Measurements from ENCODE around the gene WFS1. TPM values are rescaled to one million over a fixed set of nuclear protein-coding genes. Genes with fewer than 3 reads are reported as not detected.

Gene WFS1
- total and polyA plus RNA-seq, 2 of the 8 experiments (the other 6 are each of a cell fraction or from before 2014, with no cell fraction given): 29.1 to 43.1 TPM

- POLR2A ChIA-PET (ENCODE audit: partially characterized antibody): no interaction called here
- 90% methylated on average over 5 of the region's 5 CpGs; no CpG with 5 or more reads in 1 of the 2 experiments for WGBS, 2 experiments (ENCODE audit: extremely low coverage in 1 of 2, insufficient coverage in 1 of 2, insufficient read length in 1 of 2, insufficient replicate concordance in 2 of 2, low coverage in 1 of 2, low lambda C conversion rate in 2 of 2, missing lambda C conversion rate in 1 of 2)
- no peak for FAIRE-seq
Measured at GRCh38 chr4:6288342-6288741, 18.7 kb downstream of the WFS1 start.

More at GRCh38 chr4:6288342-6288741, 18.7 kb downstream of the WFS1 start:
- Histone ChIP-seq H2BK15ac (ENCODE audit: low read length) (no peak overlapping the region), H3K9me3 (ENCODE audit: insufficient read depth in 2 of 2, low read depth in 1 of 2, low read length in 1 of 2) (no peaks in the 10 kb centered on the region), H3K79me2 (ENCODE audit: control insufficient read depth in 1 of 2, insufficient read depth in 2 of 2, low read length in 2 of 2) (no peaks in the 10 kb centered on the region), H2AK5ac (ENCODE audit: low read depth, low read length) (no peak overlapping the region), H3K27me3 (replicated peaks in 1 of 4; ENCODE audit: control insufficient read depth in 3 of 4, extremely low read depth in 1 of 4, insufficient read depth in 3 of 4, low read length in 3 of 4) (no peaks in the 10 kb centered on the region), H3K79me1 (ENCODE audit: low read depth, low read length) (no peaks in the 10 kb centered on the region), H3K36me3 (ENCODE audit: control insufficient read depth in 2 of 4, insufficient read depth in 4 of 4, low read length in 3 of 4) (peaks cover 0 to 5% (median 4%) of the 10 kb centered on the region in 4 experiments; a peak in 2 of 8 replicates), H3K56ac (replicated peaks; ENCODE audit: insufficient read length, low read depth, low read length) (no peak overlapping the region), H2AFZ (ENCODE audit: low read length) (no peak overlapping the region), H4K8ac (ENCODE audit: extremely low read depth, insufficient read depth, low read length) (no peak overlapping the region), H3K18ac (ENCODE audit: extremely low read depth, low read length) (no peak overlapping the region), H4K5ac (ENCODE audit: insufficient read length, low read depth, low read length) (no peak overlapping the region), H3K14ac (ENCODE audit: insufficient read length) (no peak overlapping the region), H3K23me2 (ENCODE audit: low read depth, low read length) (no peaks in the 10 kb centered on the region), H3K4ac (replicated peaks; ENCODE audit: insufficient read length, low read depth, low read length) (no peak overlapping the region), H3K4me1 (replicated peaks in 1 of 4; ENCODE audit: control insufficient read depth in 3 of 4, insufficient read depth in 4 of 4, low read length in 3 of 4) (no peaks in the 10 kb centered on the region), H3K27ac (ENCODE audit: low read depth, low read length) (no peak overlapping the region), H4K91ac (replicated peaks; ENCODE audit: insufficient read length, low read length) (no peak overlapping the region), H2BK5ac (ENCODE audit: low read depth, low read length) (no peak overlapping the region), H3K4me3 (ENCODE audit: extremely low read depth in 1 of 4, insufficient read depth in 2 of 4, low read depth in 3 of 4, low read length in 4 of 4) (no peak overlapping the region), H2BK120ac (replicated peaks; ENCODE audit: low read depth, low read length) (no peak overlapping the region), H3K23ac (ENCODE audit: insufficient read length) (no peak overlapping the region), H4K20me1 (replicated peaks in 1 of 2; ENCODE audit: control insufficient read depth in 1 of 2, insufficient read depth in 2 of 2, low read length in 2 of 2) (peaks cover 0 to 9% of the 10 kb centered on the region in 2 experiments), H2BK20ac (ENCODE audit: low read length) (no peak overlapping the region), H2BK12ac (ENCODE audit: low read depth, low read length) (no peak overlapping the region), H3K4me2 (ENCODE audit: insufficient read depth in 1 of 2, low read depth in 2 of 2, low read length in 2 of 2) (no peak overlapping the region), H3K9ac (replicated peaks in 1 of 4; ENCODE audit: extremely low read depth in 1 of 4, low read depth in 3 of 4, low read length in 3 of 4) (no peak overlapping the region)
- DNase-seq (ENCODE audit: low read depth in 1 of 2, low spot score in 2 of 2): no peak
- TF ChIP-seq SIX5 (IDR thresholded peaks at IDR 0.05; ENCODE audit: low read depth, low read length) (no peak), RFX5 (IDR thresholded peaks at IDR 0.05; ENCODE audit: borderline replicate concordance, low read depth, low read length) (no peak), SIRT6 (IDR thresholded peaks at IDR 0.05; ENCODE audit: low read length) (no peak), TEAD4 (IDR thresholded peaks at IDR 0.05; ENCODE audit: low read depth, low read length) (no peak), MAFK (IDR thresholded peaks at IDR 0.05; ENCODE audit: low read depth, low read length) (no peak), NRF1 (IDR thresholded peaks at IDR 0.05; ENCODE audit: low read depth, low read length) (no peak)
- CTCF ChIA-PET (ENCODE audit: partially characterized antibody): interaction anchor here (2.5 kb wide), 1 partner anchor 39 kb away, joined by 12 read pairs; no protein-coding TSS in a partner anchor
